ENCODE results near the gene MYCBP2. TPM values are rescaled to one million over a fixed set of nuclear protein-coding genes. Genes with fewer than 3 reads are reported as not detected.
"Not testable (repeated sequence)": the region's sequence is repeated elsewhere in the genome, so short reads cannot be mapped to it uniquely, and the experiment has no call there.

Gene MYCBP2
- total RNA-seq, 1 experiment from 2014 or later = 53.3 TPM

- Histone ChIP-seq H3K27me3 (ENCODE audit: low read length) (no peaks in the 10 kb centered on the region), H2AFZ (ENCODE audit: low read length) (no peak overlapping the region), H3F3A (ENCODE audit: low read length, unreplicated experiment) (no peaks in the 10 kb centered on the region), H3K9me3 (ENCODE audit: low read length) (no peaks in the 10 kb centered on the region), H3K4me2 (ENCODE audit: low read length) (no peak overlapping the region), H3K79me2 (ENCODE audit: low read length) (peaks cover 27% of the 10 kb centered on the region), H3K4me3 (ENCODE audit: low read length) (no peak overlapping the region), H3K36me3 (ENCODE audit: low read depth, low read length) (peaks cover 57% of the 10 kb centered on the region), H4K20me1 (ENCODE audit: low read length) (0 out of 2 replicates have a peak, but pooled peaks cover 8% of the 10 kb centered on the region), H3K9me2 (replicated peaks; ENCODE audit: low read length) (no peaks in the 10 kb centered on the region), H3K9ac (ENCODE audit: low read length) (no peak overlapping the region), H3K4me1 (ENCODE audit: insufficient read depth, low read length) (no peaks in the 10 kb centered on the region), H3K27ac (ENCODE audit: low read length) (no peak overlapping the region)
- POLR2A ChIA-PET (ENCODE audit: unreplicated experiment) = no interaction called here
- no TSS peak for BruUV-seq (replicated peaks)
- intact Hi-C loops (cut with micrococcal nuclease) = no loop called here
- TF ChIP-seq EZH2 (IDR thresholded peaks at IDR 0.05; ENCODE audit: low read length, unreplicated experiment) (no peak), CTCF (conservative IDR thresholded peaks at IDR 0.05; ENCODE audit: low read depth, low read length) (no peak), EZH2phosphoT487 (IDR thresholded peaks at IDR 0.05; ENCODE audit: borderline replicate concordance, low read length) (no peak)
- ATAC-seq (no peak), DNase-seq (no peak)
- CTCF ChIA-PET = no interaction called here
Measured at GRCh38 chr13:77014906-77015685, 311.8 kb downstream of the MYCBP2 start.

GRCh38 chr13:77013853-77014542 lies 312.9 kb downstream of the MYCBP2 start:
- POLR2A ChIA-PET (ENCODE audit: unreplicated experiment) = no interaction called here
- Histone ChIP-seq H3K9me3 (ENCODE audit: low read length) (no peaks in the 10 kb centered on the region), H2AFZ (ENCODE audit: low read length) (no peak overlapping the region), H3K4me1 (ENCODE audit: insufficient read depth, low read length) (no peaks in the 10 kb centered on the region), H3K79me2 (ENCODE audit: low read length) (peaks cover 17% of the 10 kb centered on the region), H3K36me3 (ENCODE audit: low read depth, low read length) (peaks cover 53% of the 10 kb centered on the region), H3K9ac (ENCODE audit: low read length) (no peak overlapping the region), H3K4me2 (ENCODE audit: low read length) (no peak overlapping the region), H3F3A (ENCODE audit: low read length, unreplicated experiment) (no peaks in the 10 kb centered on the region), H3K27me3 (ENCODE audit: low read length) (no peaks in the 10 kb centered on the region), H3K9me2 (replicated peaks; ENCODE audit: low read length) (no peaks in the 10 kb centered on the region), H3K4me3 (ENCODE audit: low read length) (no peak overlapping the region), H4K20me1 (ENCODE audit: low read length) (no peaks in the 10 kb centered on the region), H3K27ac (ENCODE audit: low read length) (no peak overlapping the region)
- no TSS peak for BruUV-seq (replicated peaks)
- ATAC-seq = no peak
- intact Hi-C loops (cut with micrococcal nuclease) = no loop called here
- CTCF ChIA-PET = no interaction called here
- no peak for DNase-seq
- TF ChIP-seq EZH2phosphoT487 (IDR thresholded peaks at IDR 0.05; ENCODE audit: borderline replicate concordance, low read length) = no peak
- TF ChIP-seq CTCF (conservative IDR thresholded peaks at IDR 0.05; ENCODE audit: low read depth, low read length) = no peak
- no peak for TF ChIP-seq EZH2 (IDR thresholded peaks at IDR 0.05; ENCODE audit: low read length, unreplicated experiment)

- H3K4me1 ChIP-seq (ENCODE audit: insufficient read depth, low read length); POLR2A ChIA-PET (ENCODE audit: unreplicated experiment); H3K9me2 ChIP-seq (replicated peaks; ENCODE audit: low read length); H3K27me3 ChIP-seq (ENCODE audit: low read length); H3K4me2 ChIP-seq (ENCODE audit: low read length); H3K9ac ChIP-seq (ENCODE audit: low read length); CTCF ChIA-PET; ATAC-seq; H4K20me1 ChIP-seq (ENCODE audit: low read length); H3F3A ChIP-seq (ENCODE audit: low read length, unreplicated experiment); H3K9me3 ChIP-seq (ENCODE audit: low read length); H3K79me2 ChIP-seq (ENCODE audit: low read length); BruUV-seq (replicated peaks); DNase-seq; H3K4me3 ChIP-seq (ENCODE audit: low read length); H2AFZ ChIP-seq (ENCODE audit: low read length); H3K27ac ChIP-seq (ENCODE audit: low read length): not testable (repeated sequence)
- H3K36me3 ChIP-seq (ENCODE audit: low read depth, low read length) = peaks cover 23% of the 10 kb centered on the region
- intact Hi-C loops (cut with micrococcal nuclease) = loop anchor here (10.0 kb wide), 1 partner anchor 185 kb away; no protein-coding TSS in a partner anchor
Measured at GRCh38 chr13:77009719-77010118, 317.2 kb downstream of the MYCBP2 start.
